SU-DHL-6 (cell line): Measurements from ENCODE around the gene C1QL1.
"Not testable (repeated sequence)": the region's sequence is repeated elsewhere in the genome, so short reads cannot be mapped to it uniquely, and the experiment has no call there.

ENCODE experiments used
- H2AFZ ChIP-seq: fragments of 200-600 bp; sonication (generic); 2 replicates; pipeline ENCODE4 v1.6.1; 2014; ENCODE audit warnings: low read depth, mild to moderate bottlenecking, moderate library complexity, mixed read lengths, antibody characterized with exemption, low read length; ENCODE audit not compliant: severe bottlenecking
- H3F3A ChIP-seq: fragments of 200-600 bp; shearing (Covaris generic); 2 replicates; pipeline ENCODE4 v1.6.0; 2016; ENCODE audit warnings: antibody characterized with exemption, mild to moderate bottlenecking; ENCODE audit not compliant: insufficient read depth
- H3K27ac ChIP-seq: fragments of 200-600 bp; sonication (generic); 2 replicates; pipeline ENCODE4 v1.5.1; 2016; ENCODE audit warnings: low read depth, mild to moderate bottlenecking, low read length, moderate library complexity, mixed read lengths
- H3K27me3 ChIP-seq: fragments of 200-600 bp; sonication (generic), shearing (Covaris generic); 2 replicates; pipeline ENCODE4 v1.6.0; 2014; ENCODE audit warnings: mild to moderate bottlenecking, low read length
- H3K36me3 ChIP-seq: fragments of 200-600 bp; sonication (generic); 2 replicates; pipeline ENCODE4 v1.6.1; 2014; ENCODE audit warnings: mild to moderate bottlenecking, low read length, mixed read lengths
- H3K4me2 ChIP-seq: fragments of 300-600, 200-600 bp; shearing (Covaris generic), sonication (generic); 2 replicates; pipeline ENCODE4 v1.6.0; 2014; ENCODE audit warnings: low read length, low read depth, mild to moderate bottlenecking; ENCODE audit not compliant: poor library complexity, severe bottlenecking
- H3K4me3 ChIP-seq: fragments of 200-600 bp; sonication (generic); 2 replicates; pipeline ENCODE4 v1.5.1; 2014; ENCODE audit warnings: antibody characterized with exemption, low read length, mild to moderate bottlenecking, mixed read lengths; ENCODE audit not compliant: insufficient read depth, poor library complexity, severe bottlenecking
- H3K79me2 ChIP-seq: fragments of 200-600 bp; sonication (generic); 2 replicates; pipeline ENCODE4 v1.6.1; 2014; ENCODE audit warnings: mild to moderate bottlenecking, low read length, moderate library complexity; ENCODE audit not compliant: insufficient read depth
- H3K9ac ChIP-seq: fragments of 200-600 bp; sonication (generic); 2 replicates; pipeline ENCODE4 v1.7.0; 2014; ENCODE audit warnings: mild to moderate bottlenecking, low read length
- H3K9me2 ChIP-seq: fragments of 200-600 bp; sonication (generic); replicated peaks from 2 replicates; pipeline ENCODE4 v1.6.1; 2014; ENCODE audit warnings: low read length; ENCODE audit not compliant: insufficient read depth
- H3K9me3 ChIP-seq: fragments of 200-600 bp; sonication (generic); 2 replicates; pipeline ENCODE4 v1.6.1; 2014; ENCODE audit warnings: low read length, mixed read lengths; ENCODE audit not compliant: insufficient read depth
- H4K20me1 ChIP-seq: fragments of 200-600 bp; sonication (generic); 2 replicates; pipeline ENCODE4 v1.6.1; 2014; ENCODE audit warnings: low read depth, mild to moderate bottlenecking, antibody characterized with exemption, low read length, moderate library complexity, mixed read lengths
- CTCF ChIP-seq: fragments of 200-600 bp; sonication (generic); IDR thresholded peaks from one replicate; pipeline ENCODE4 v1.5.1; 2017; ENCODE audit warnings: antibody characterized with exemption, mild to moderate bottlenecking, low read length, moderate library complexity; ENCODE audit not compliant: insufficient read depth, poor library complexity, severe bottlenecking
- EZH2phosphoT487 ChIP-seq: fragments of 200-600 bp; sonication (generic), shearing (Covaris generic); conservative IDR thresholded peaks from 2 replicates; pipeline ENCODE4 v1.6.1; 2018; ENCODE audit warnings: mild to moderate bottlenecking, antibody characterized with exemption, low read length, moderate library complexity, mixed read lengths

C1QL1 gene

DNA sequence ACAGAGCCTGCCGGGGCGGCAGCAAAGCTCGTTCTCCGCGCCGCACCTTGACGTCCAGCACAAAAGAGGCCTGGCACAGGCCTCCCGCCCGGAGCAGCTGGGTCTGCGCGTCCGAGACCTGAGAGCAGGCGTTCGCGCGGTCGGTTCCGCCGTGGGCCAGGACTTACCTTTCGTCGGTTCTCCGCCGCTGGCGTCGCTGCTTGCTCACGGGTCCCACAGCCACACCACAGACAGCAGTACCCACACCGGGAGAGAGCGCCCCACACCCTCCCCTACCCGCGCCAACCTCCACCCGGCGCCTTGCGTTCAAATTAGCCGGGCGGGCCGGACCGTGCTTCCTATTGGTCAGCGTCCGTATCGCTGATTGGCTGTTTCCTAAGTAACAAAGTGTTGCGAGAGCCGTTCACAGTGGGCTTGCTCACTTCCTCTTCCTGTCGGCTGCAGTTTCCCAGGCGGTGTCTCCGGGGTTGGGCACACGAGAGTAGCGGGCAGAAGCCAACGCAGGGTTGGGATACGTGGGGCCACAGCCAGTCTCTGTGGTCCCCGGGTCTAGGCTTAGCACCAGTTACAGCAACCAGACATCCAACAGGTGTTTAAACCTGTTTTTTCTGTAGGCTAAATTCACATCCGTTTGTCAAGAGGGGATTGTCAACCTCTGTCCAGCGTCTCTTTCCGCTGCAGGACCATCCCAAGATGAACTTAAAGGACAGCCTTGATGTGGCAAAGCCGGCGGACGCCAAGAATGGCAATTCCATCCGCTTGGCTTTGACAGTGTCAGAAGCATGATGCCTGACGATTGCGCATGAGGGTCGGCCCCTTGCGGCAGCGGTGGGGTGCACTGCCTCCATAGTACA is 20.4 kb downstream of the C1QL1 start, which contains the start of gene KIF18B:
KIF18B (minus strand) TSS at position 313 of the 854 bp plus-strand sequence. CDS start 11,429 bp downstream, outside the sequence.
- H3K79me2 ChIP-seq: peaks cover 48% of the 10 kb centered on the region
- peak within 1 kb of the TSS; percentile 75 for H2AFZ ChIP-seq
- peak within 1 kb of the TSS; percentile 86 for H3K27ac ChIP-seq

GRCh38 chr17:44945652-44946051 is 22.5 kb downstream of the C1QL1 start:
- H3F3A ChIP-seq, H4K20me1 ChIP-seq, H2AFZ ChIP-seq, H3K9me3 ChIP-seq, H3K27me3 ChIP-seq, H3K9me2 ChIP-seq: not testable (repeated sequence)
- Histone ChIP-seq H3K36me3 (peaks cover 14% of the 10 kb centered on the region), H3K4me2 (peak overlapping the region; percentile 95), H3K79me2 (peaks cover 69% of the 10 kb centered on the region), H3K4me3 (peak overlapping the region; percentile 96), H3K9ac (peak overlapping the region; percentile 100), H3K27ac (peak overlapping the region; percentile 86; the same call in 1 of the 2 replicates)

More for the DNA sequence above, 20.4 kb downstream of the C1QL1 start, which contains the start of gene KIF18B:
- Histone ChIP-seq H3F3A (0 out of 2 replicates have a peak, but pooled peaks cover 5% of the 10 kb centered on the region), H3K27me3 (no peaks in the 10 kb centered on the region), H3K9ac (peak within 1 kb of the TSS; percentile 100), H3K9me3 (no peaks in the 10 kb centered on the region), H3K4me2 (peak within 1 kb of the TSS; percentile 95), H3K4me3 (peak within 1 kb of the TSS; percentile 96), H3K9me2 (no peaks in the 10 kb centered on the region), H4K20me1 (no peaks in the 10 kb centered on the region), H3K36me3 (peaks cover 10% of the 10 kb centered on the region)
- TF ChIP-seq EZH2phosphoT487 (no peak), CTCF (no peak)

- TF ChIP-seq CTCF: no peak
- TF ChIP-seq EZH2phosphoT487: no peak
- Histone ChIP-seq H3K4me2 (peak overlapping the region; percentile 6), H3K79me2 (peaks cover 99% of the 10 kb centered on the region), H3K4me3 (no peak overlapping the region), H3K9me2 (no peaks in the 10 kb centered on the region), H3K9me3 (no peaks in the 10 kb centered on the region), H3K9ac (no peak overlapping the region), H2AFZ (no peak overlapping the region), H3F3A (no peaks in the 10 kb centered on the region), H3K36me3 (peaks cover 34% of the 10 kb centered on the region), H3K27me3 (no peaks in the 10 kb centered on the region), H3K27ac (no peak overlapping the region), H4K20me1 (peaks cover 7% of the 10 kb centered on the region)
These were observed 25.6 kb downstream of the C1QL1 start for GRCh38 chr17:44942456-44942855.
